Transverse colon (tissue), 4 donors: ENCODE results near the gene ZNF785. TPM values are rescaled to one million over a fixed set of nuclear protein-coding genes. Genes with fewer than 3 reads are reported as not detected.

Experiments
- DNase-seq: peaks from one replicate; pipeline ENCODE4 v3.0.0-alpha.2; 2019
- H3K27ac ChIP-seq, 4 donors: fragments of 200-600 bp; sonication (generic); 2 replicates each; pipeline ENCODE4 v1.5.1; 2016 to 2018; ENCODE audit warnings: inconsistent platforms in 4 of 4
- H3K27me3 ChIP-seq: fragments of 200-600 bp; sonication (generic); 2 replicates; pipeline ENCODE4 v1.5.1; 2017; ENCODE audit warnings: inconsistent platforms
- H3K36me3 ChIP-seq, 4 donors: fragments of 200-600 bp; sonication (generic); 2 replicates each; pipeline ENCODE4 v1.5.1; 2017 to 2019; ENCODE audit warnings: inconsistent platforms in 4 of 4
- H3K4me1 ChIP-seq, 4 donors: fragments of 200-600 bp; sonication (generic); 2 replicates each; pipeline ENCODE4 v1.5.1; 2017 to 2020; ENCODE audit warnings: inconsistent platforms in 4 of 4
- H3K4me3 ChIP-seq, 4 donors: fragments of 200-600 bp; sonication (generic); 1 replicate in 1 of 4; 2 replicates in 3 of 4; pipeline versions ENCODE4 v1.5.1 to v1.6.1; 2017 to 2019; ENCODE audit warnings: inconsistent platforms in 4 of 4
- H3K9me3 ChIP-seq, 2 donors: fragments of 200-600 bp; sonication (generic); 2 replicates each; pipeline ENCODE4 v1.5.1; 2017 to 2019; ENCODE audit warnings: inconsistent platforms in 2 of 2
- CTCF ChIP-seq, 5 experiments: fragments of 200-600 bp in 3 of 5; fragments of 450-650 bp in 2 of 5; sonication (generic) in 3 of 5; IDR thresholded peaks; 1 replicate in 2 of 5; 2 replicates in 3 of 5; pipeline ENCODE4 v1.5.1; 2016 to 2017; ENCODE audit warnings: antibody characterized with exemption in 5 of 5, inconsistent platforms in 3 of 5, mild to moderate bottlenecking in 2 of 5, moderate library complexity in 1 of 5
- EP300 ChIP-seq: sonication (generic); formaldehyde crosslinking; IDR thresholded peaks from one replicate; pipeline ENCODE4 v1.6.1; 2017; ENCODE audit warnings: antibody characterized with exemption, low read depth
- POLR2A ChIP-seq: fragments of 450-650 bp; IDR thresholded peaks from one replicate; pipeline ENCODE4 v1.6.1; 2016; ENCODE audit warnings: antibody characterized with exemption, mild to moderate bottlenecking, moderate library complexity
- POLR2AphosphoS5 ChIP-seq, 3 donors: sonication (generic); formaldehyde crosslinking; IDR thresholded peaks; one replicate each; pipeline ENCODE4 v1.6.1; 2016; ENCODE audit warnings: antibody characterized with exemption in 3 of 3
- WGBS, 2 donors: methylation state at CpG; one replicate each; pipeline ENCODE4 v1.1.5; 2018; ENCODE audit warnings: low coverage in 1 of 2; 5-methylcytosine and 5-hydroxymethylcytosine counted together
- in situ Hi-C, 4 donors: fragments of 200-750 bp; cut with MboI; loops; one replicate each; pipeline versions ENCODE4 v1.15.0 to v1.15.1; 2017; ENCODE audit warnings: low sequenced_read_pairs in 3 of 4, low pct_ligation_motif_present in 1 of 4, low pct_unique_long_range_greater_than_20kb in 1 of 4
- intact Hi-C: fragments of 100-400 bp; cut with DNase I; formaldehyde crosslinking; loops from one replicate; pipeline ENCODE4 v1.15.1; 2023; ENCODE audit warnings: low total_unique reads
- total RNA-seq, 4 donors: library from RNA; depleted of rRNA; stranded (reverse); fragments of >200 nt; gene quantifications; one replicate each; pipeline ENCODE4 v1.1.0, GENCODE V29; 2016

The ZNF785 gene
- total RNA-seq, 4 donors from 2014 or later, result 17.2 to 131 (median 20.5) TPM

- no peak overlapping the region for H3K27ac ChIP-seq
- peaks cover 5 to 33% (median 27%) of the 10 kb centered on the region in 4 donors for H3K4me1 ChIP-seq
- H3K27me3 ChIP-seq, result no peaks in the 10 kb centered on the region
- no peaks in the 10 kb centered on the region for H3K9me3 ChIP-seq
- no peak for TF ChIP-seq POLR2A
- TF ChIP-seq EP300, result no peak
- no peak for TF ChIP-seq POLR2AphosphoS5 (IDR thresholded peaks at IDR 0.05)
- no peak for TF ChIP-seq CTCF (IDR thresholded peaks at IDR 0.05)
- 70 to 73% methylated on average over 2 to 7 of the region's 7 CpGs for WGBS, 2 donors
- DNase-seq, result no peak
- in situ Hi-C loops, result loop anchor here in 1 of 4 donors (25.0 kb wide), 1 partner anchor 128 kb away; the partner anchor contains the start of genes DCTPP1 and SEPHS2
- H3K4me3 ChIP-seq, result no peak overlapping the region
- intact Hi-C loops, result no loop called here
- H3K36me3 ChIP-seq, result no peaks in the 10 kb centered on the region
Measured at GRCh38 chr16:30565526-30565925, 20.0 kb downstream of the ZNF785 start.

GRCh38 chr16:30562021-30562420 is 23.5 kb downstream of the ZNF785 start:
- Histone ChIP-seq H3K4me1 (peaks cover 12 to 34% (median 30%) of the 10 kb centered on the region in 4 donors), H3K4me3 (peak overlapping the region in 2 of 4 donors; percentile 40 to 51), H3K27me3 (no peaks in the 10 kb centered on the region), H3K9me3 (no peaks in the 10 kb centered on the region), H3K36me3 (no peaks in the 10 kb centered on the region), H3K27ac (peak overlapping the region; percentile 73 to 85 (median 77))
- DNase-seq, result peak; percentile 71
- 43 to 84% methylated on average over 1 to 14 of the region's 14 CpGs for WGBS, 2 donors
- in situ Hi-C loops (loop anchor here in 1 of 4 donors (25.0 kb wide), 1 partner anchor 125 kb away; the partner anchor contains the start of genes DCTPP1 and SEPHS2), intact Hi-C loops (no loop called here)
- TF ChIP-seq CTCF (IDR thresholded peaks at IDR 0.05) (peak in 1 of 5 experiments; percentile 12), POLR2AphosphoS5 (IDR thresholded peaks at IDR 0.05) (no peak)

GRCh38 chr16:30561089-30561816 is 24.2 kb downstream of the ZNF785 start:
- intact Hi-C loops, result no loop called here
- WGBS, 2 donors, result 30 to 56% methylated on average over 2 to 46 of the region's 46 CpGs
- TF ChIP-seq POLR2A (peak; percentile 32), CTCF (IDR thresholded peaks at IDR 0.05) (no peak)
- peak; percentile 44 for DNase-seq
- in situ Hi-C loops, result loop anchor here in 1 of 4 donors (25.0 kb wide), 1 partner anchor 124 kb away; the partner anchor contains the start of genes DCTPP1 and SEPHS2
- Histone ChIP-seq H3K4me3 (peak overlapping the region; percentile 38 to 51 (median 42)), H3K4me1 (peaks cover 18 to 42% (median 37%) of the 10 kb centered on the region in 4 donors), H3K9me3 (no peaks in the 10 kb centered on the region), H3K36me3 (no peaks in the 10 kb centered on the region), H3K27me3 (no peaks in the 10 kb centered on the region), H3K27ac (peak overlapping the region; percentile 73 to 85 (median 77))

- 92 to 100% methylated on average over 2 to 6 of the region's 6 CpGs for WGBS, 2 donors
- no peaks in the 10 kb centered on the region for H3K9me3 ChIP-seq
- no peaks in the 10 kb centered on the region for H3K27me3 ChIP-seq
- H3K4me1 ChIP-seq, result peaks cover 24 to 48% (median 41%) of the 10 kb centered on the region in 4 donors
- no peak for DNase-seq
- peaks cover 0 to 11% (median 3%) of the 10 kb centered on the region in 4 donors for H3K36me3 ChIP-seq
- TF ChIP-seq POLR2A, result no peak
- TF ChIP-seq POLR2AphosphoS5 (IDR thresholded peaks at IDR 0.05), result no peak
- TF ChIP-seq CTCF (IDR thresholded peaks at IDR 0.05), result no peak
- no peak for TF ChIP-seq EP300
- no peak overlapping the region for H3K4me3 ChIP-seq
- intact Hi-C loops, result no loop called here
- H3K27ac ChIP-seq, result peak overlapping the region in 2 of 4 donors; percentile 12 to 91
- in situ Hi-C loops, result loop anchor here in 1 of 4 donors (25.0 kb wide), 1 partner anchor 122 kb away; the partner anchor contains the start of genes DCTPP1 and SEPHS2
Measured at GRCh38 chr16:30559690-30560089, 25.8 kb downstream of the ZNF785 start.
